Activated CD4-positive, alpha-beta memory T cell treated with anti-CD3 and anti-CD28 coated beads for 36 hours (primary cell): Measurements from ENCODE around the gene CXCR2. TPM values are rescaled to one million over a fixed set of nuclear protein-coding genes. Genes with fewer than 3 reads are reported as not detected.

Source experiments
- CTCF ChIA-PET: fragments of 350-600 bp; sonication (Branson Sonifier 250); formaldehyde crosslinking; loops from one replicate; lab custom pipeline; 2021; ENCODE audit warnings: antibody characterized with exemption, inconsistent platforms; lab: Charles Lee
- POLR2A ChIA-PET: fragments of 350-600 bp; sonication (Branson Sonifier 250); formaldehyde crosslinking; loops from one replicate; lab custom pipeline; 2021; ENCODE audit warnings: antibody characterized with exemption; lab: Charles Lee
- DNase-seq: peaks from one replicate; pipeline ENCODE4 v3.0.0-alpha.2; 2020
- H3K27ac Mint-ChIP-seq: one replicate; pipeline ENCODE4 v1.8.0; 2021; ENCODE audit warnings: mixed read lengths
- H3K27me3 Mint-ChIP-seq: one replicate; pipeline ENCODE4 v1.8.0; 2021; ENCODE audit warnings: mixed read lengths
- H3K36me3 Mint-ChIP-seq: one replicate; pipeline ENCODE4 v1.8.0; 2021; ENCODE audit warnings: mixed read lengths
- H3K4me1 Mint-ChIP-seq: one replicate; pipeline ENCODE4 v1.8.0; 2021; ENCODE audit warnings: low read depth, mixed read lengths
- H3K4me3 Mint-ChIP-seq: one replicate; pipeline ENCODE4 v1.8.0; 2021; ENCODE audit warnings: mild to moderate bottlenecking, mixed read lengths
- H3K9me3 Mint-ChIP-seq: one replicate; pipeline ENCODE4 v1.8.0; 2021; ENCODE audit warnings: mixed read lengths
- intact Hi-C: fragments of 100-400 bp; cut with micrococcal nuclease; formaldehyde crosslinking; loops from one replicate; pipeline ENCODE4 v1.15.1; 2023
- total RNA-seq, 2 experiments: library from RNA; stranded (reverse); gene quantifications; one replicate each; pipeline ENCODE4 v1.2.3, GENCODE V29; 2021

The CXCR2 gene
- total RNA-seq = not detected

DNA sequence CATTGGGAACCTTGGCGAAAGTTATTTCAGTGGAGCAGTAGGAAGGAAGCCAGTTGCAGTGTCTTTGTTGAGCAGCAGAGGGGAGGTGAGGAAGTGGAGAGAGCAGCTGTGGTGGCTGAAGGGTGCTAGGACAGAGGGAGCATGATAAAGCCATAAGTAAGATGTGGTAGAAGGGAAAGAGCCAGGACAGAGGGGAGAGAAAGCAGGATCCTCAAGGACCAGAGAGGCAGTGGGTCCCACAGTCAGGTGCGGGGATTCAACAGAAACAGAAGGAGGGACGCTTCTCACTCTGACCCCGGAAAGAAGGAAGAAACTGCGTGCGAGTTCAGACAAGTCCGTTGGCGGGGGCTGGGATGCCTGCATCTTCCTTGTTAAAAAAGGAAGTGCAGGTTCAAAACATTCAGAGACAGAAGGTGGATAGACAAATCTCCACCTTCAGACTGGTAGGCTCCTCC lies at the start of gene CXCR2:
CXCR2 (plus strand) TSS at position 403 of the 455 bp plus-strand sequence. CDS start 8,774 bp downstream, outside the sequence.
- ChIA-PET POLR2A (no interaction called here), CTCF (no interaction called here)
- H3K27me3 Mint-ChIP-seq = peaks cover 8% of the 10 kb centered on the region
- H3K4me1 Mint-ChIP-seq = peaks cover 9% of the 10 kb centered on the region
- H3K27ac Mint-ChIP-seq = no peak within 1 kb of the TSS
- H3K9me3 Mint-ChIP-seq = peaks cover 17% of the 10 kb centered on the region
- H3K36me3 Mint-ChIP-seq = no peaks in the 10 kb centered on the region
- no peak for DNase-seq
- intact Hi-C loops = no loop called here
- no peak within 1 kb of the TSS for H3K4me3 Mint-ChIP-seq

DNA sequence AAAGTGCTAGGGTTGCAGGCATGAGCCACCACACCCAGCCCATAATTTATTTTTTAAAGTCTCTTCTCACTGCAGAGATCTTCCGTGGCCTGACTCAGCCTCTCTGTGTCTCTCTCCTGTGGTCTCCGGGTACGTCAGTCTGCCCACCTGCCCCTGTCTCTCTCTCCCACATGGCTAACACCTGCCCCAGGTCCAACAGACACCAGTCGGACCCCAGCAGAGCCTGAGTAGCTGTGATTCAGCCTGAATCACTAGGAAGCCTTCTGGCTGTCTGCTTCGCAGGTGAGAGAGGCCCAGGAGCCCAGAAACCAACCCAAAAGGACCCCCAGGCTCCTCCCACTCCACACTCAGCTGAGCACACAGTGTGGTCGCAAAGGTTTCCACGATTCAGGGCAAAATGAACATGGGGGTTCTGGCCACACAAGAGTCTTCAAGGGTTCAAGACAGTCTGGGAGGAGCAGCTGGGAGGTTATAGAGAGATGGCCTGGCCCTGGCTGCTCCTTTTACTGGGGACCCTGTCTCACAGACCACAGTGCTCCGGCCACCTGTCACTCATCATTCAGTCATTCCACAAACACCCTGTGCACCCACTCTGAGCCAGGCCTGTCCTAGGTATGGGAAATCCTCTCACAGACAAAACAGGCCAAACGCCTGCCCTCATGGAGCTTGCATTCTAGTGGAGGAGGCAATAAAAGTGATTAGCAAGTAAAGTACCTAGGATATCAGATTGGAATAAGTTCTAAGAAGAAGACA lies 48.2 kb upstream of the CXCR2 start:
- no peaks in the 10 kb centered on the region for H3K4me1 Mint-ChIP-seq
- no peak overlapping the region for H3K4me3 Mint-ChIP-seq
- DNase-seq = no peak
- ChIA-PET POLR2A (no interaction called here), CTCF (interaction anchor here (1.4 to 2.2 kb wide), 2 partner anchors 9 to 288 kb away, joined by 4 to 6 read pairs; partner anchors contain the start of gene RUFY4)
- H3K36me3 Mint-ChIP-seq = no peaks in the 10 kb centered on the region
- peaks cover 5% of the 10 kb centered on the region for H3K27me3 Mint-ChIP-seq
- H3K27ac Mint-ChIP-seq = no peak overlapping the region
- intact Hi-C loops = no loop called here
- H3K9me3 Mint-ChIP-seq = no peaks in the 10 kb centered on the region

DNA sequence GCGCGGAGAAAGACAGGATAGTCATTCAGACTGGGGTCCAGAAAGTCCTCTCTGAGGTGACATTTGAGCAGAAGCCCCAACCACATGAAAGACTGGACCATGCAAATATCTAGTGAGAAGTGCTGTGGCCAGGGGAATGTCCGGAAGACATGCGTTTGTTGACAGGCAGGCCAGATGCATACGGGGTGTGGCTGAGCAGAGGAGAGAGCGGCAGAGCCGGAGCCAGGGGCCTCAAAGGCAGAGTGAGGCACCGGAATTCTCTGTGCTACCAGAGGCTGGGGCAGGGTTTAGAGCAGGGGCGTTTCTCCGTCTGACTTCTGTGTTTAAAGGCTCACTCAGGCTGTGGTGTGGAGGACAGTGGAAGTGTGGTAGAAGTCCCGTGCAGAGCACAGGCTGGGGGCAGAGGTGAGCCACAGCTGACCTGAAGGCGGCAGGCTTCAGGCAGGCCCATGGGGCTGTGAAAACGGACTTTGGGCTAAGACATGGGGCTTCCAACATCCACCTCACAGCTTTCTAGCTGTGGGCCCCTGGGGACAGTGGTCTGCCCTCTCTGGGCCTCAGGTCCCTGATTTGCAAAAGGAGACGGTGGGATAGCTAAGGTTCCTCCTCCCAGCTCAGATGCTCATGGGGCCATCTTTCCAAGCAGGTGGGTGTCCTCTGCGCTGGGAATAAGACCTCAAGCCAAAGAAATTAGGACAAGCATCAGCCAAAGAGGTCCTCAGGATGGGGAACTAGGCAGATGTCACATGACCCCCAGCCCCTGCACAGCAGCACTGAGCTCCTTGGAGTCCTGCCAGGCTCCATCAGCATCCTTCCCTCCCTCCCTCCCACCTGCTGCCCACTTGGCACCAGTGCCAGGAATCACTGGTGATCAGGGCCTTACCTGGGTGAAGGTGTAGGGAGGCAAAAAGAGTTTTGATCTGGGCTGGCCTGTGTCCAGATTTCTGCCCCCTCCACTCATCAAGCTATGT lies 45.6 kb upstream of the CXCR2 start:
- no peaks in the 10 kb centered on the region for H3K4me1 Mint-ChIP-seq
- H3K9me3 Mint-ChIP-seq = no peaks in the 10 kb centered on the region
- ChIA-PET POLR2A (no interaction called here), CTCF (interaction anchor here (1.1 to 2.2 kb wide), 3 partner anchors 11 to 291 kb away, joined by 3 to 6 read pairs (median 6); partner anchors contain the start of gene RUFY4)
- no peak for DNase-seq
- no peak overlapping the region for H3K4me3 Mint-ChIP-seq
- intact Hi-C loops = no loop called here
- no peak overlapping the region for H3K27ac Mint-ChIP-seq
- H3K27me3 Mint-ChIP-seq = no peaks in the 10 kb centered on the region
- H3K36me3 Mint-ChIP-seq = no peaks in the 10 kb centered on the region

DNA sequence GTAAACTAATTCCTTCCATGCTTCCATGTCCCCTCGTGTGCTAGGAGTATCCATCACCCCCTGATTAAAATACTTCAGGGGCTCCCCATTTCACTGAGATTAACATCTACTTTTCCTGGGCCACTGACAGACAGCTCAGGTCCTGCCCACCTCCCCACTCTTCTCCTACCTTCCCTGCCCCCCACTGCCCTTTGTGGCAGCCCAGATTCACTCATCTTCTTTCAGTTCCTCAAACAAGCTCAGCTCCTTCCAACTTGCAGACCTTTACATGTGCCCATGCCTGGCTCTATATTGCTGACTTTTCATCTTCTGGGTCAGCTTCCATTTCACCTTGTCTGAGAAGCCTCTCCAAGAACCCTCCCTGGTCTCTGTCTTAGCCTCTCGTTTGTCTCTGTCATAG lies 44.8 kb upstream of the CXCR2 start:
- H3K27me3 Mint-ChIP-seq = no peaks in the 10 kb centered on the region
- peaks cover under 1% of the 10 kb centered on the region for H3K36me3 Mint-ChIP-seq
- intact Hi-C loops = no loop called here
- H3K4me3 Mint-ChIP-seq = no peak overlapping the region
- H3K9me3 Mint-ChIP-seq = peaks cover 3% of the 10 kb centered on the region
- DNase-seq = no peak
- H3K27ac Mint-ChIP-seq = no peak overlapping the region
- no peaks in the 10 kb centered on the region for H3K4me1 Mint-ChIP-seq
- ChIA-PET CTCF (interaction anchor here (1.4 kb wide), 1 partner anchor 12 kb away, joined by 6 read pairs; the partner anchor contains the start of gene RUFY4), POLR2A (no interaction called here)

DNA sequence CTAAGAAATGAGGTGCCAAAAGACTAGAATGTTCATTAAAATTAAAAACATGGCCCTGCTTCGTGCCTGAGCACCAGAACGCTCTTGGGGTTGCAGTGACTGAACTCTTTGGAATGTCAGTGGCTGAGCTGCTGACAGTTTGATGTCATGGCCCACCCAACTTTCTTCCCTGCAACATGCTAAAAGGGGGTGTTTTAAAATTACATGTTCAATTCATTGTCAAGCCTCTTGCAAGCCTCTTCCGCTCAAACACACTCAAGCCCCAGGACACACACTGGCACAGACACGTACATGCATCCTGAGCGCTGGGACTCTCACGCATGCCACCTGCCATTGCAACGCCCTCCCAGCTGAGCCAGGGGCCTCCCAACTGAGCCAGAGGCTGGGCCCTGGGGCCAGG lies 44.1 kb upstream of the CXCR2 start:
- H3K4me1 Mint-ChIP-seq = no peaks in the 10 kb centered on the region
- H3K27ac Mint-ChIP-seq = no peak overlapping the region
- no peak for DNase-seq
- intact Hi-C loops = no loop called here
- peaks cover 4% of the 10 kb centered on the region for H3K36me3 Mint-ChIP-seq
- POLR2A ChIA-PET = no interaction called here
- H3K4me3 Mint-ChIP-seq = no peak overlapping the region
- H3K9me3 Mint-ChIP-seq = peaks cover 9% of the 10 kb centered on the region
- CTCF ChIA-PET = interaction anchor here (1.4 kb wide), 1 partner anchor 13 kb away, joined by 6 read pairs; the partner anchor contains the start of gene RUFY4
- H3K27me3 Mint-ChIP-seq = no peaks in the 10 kb centered on the region

DNA sequence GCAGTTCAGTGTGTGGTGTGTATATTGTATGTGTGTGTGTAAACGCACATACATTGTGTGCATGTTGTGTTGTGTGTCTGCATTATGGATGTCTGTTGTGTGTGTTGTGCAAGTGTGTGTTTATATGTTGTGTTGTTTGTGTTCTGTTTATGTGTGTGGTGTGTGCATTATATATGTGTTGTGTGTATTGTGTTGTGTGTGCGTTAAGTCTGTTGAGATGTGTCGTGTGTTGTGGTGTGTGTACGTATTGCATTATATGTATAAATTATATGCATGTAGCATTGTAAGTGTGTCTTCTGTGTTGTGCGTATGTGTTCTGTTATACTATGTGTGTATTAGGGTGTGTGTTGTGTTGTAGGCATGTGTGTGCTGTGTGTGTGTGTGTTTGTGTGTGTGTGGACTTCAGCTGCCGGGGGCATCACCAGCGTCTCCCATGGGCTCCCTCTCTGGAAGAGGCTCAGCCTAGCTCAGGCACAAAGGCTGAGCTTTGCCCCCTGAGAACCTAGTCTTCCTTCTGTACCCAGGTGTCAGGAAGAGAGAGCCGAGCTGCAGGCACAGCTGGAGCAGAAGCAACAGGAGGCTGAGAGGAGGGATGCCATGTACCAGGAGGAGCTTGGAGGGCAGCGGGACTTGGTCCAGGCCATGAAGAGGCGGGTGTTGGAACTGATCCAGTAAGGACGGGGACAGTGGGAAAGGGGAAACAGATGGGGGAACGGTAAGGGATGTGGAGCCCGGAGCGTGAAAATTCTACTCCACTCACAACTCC lies 43.1 kb upstream of the CXCR2 start:
- POLR2A ChIA-PET = no interaction called here

DNA sequence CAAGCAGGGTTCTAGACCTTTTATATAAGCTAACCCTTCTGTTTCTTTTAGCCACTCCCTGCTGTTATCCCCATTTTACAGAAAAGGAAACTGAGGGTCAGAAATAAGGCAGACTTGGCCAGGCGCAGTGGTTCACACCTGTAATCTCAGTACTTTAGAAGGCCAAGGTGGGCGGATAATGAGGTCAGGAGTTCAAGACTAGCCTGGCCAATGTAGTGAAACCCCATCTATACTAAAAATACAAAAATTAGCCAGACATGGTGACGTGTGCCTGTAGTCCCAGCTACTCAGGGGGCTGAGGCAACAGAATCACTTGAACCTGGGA lies 42.5 kb upstream of the CXCR2 start:
- Mint-ChIP-seq H3K9me3 (peaks cover 10% of the 10 kb centered on the region), H3K36me3 (peaks cover 4% of the 10 kb centered on the region), H3K4me3 (no peak overlapping the region), H3K27me3 (no peaks in the 10 kb centered on the region), H3K4me1 (no peaks in the 10 kb centered on the region), H3K27ac (no peak overlapping the region)
- CTCF ChIA-PET = interaction anchor here (1.4 kb wide), 1 partner anchor 10 kb away, joined by 3 read pairs; no protein-coding TSS in a partner anchor
- DNase-seq = no peak
- POLR2A ChIA-PET = no interaction called here
- intact Hi-C loops = no loop called here

More for the DNA sequence above, 43.1 kb upstream of the CXCR2 start:
- H3K4me3 Mint-ChIP-seq = no peak overlapping the region
- H3K27me3 Mint-ChIP-seq = no peaks in the 10 kb centered on the region
- no peak for DNase-seq
- H3K36me3 Mint-ChIP-seq = peaks cover 4% of the 10 kb centered on the region
- peaks cover 10% of the 10 kb centered on the region for H3K9me3 Mint-ChIP-seq
- H3K27ac Mint-ChIP-seq = no peak overlapping the region
- intact Hi-C loops = no loop called here
- H3K4me1 Mint-ChIP-seq = no peaks in the 10 kb centered on the region
- CTCF ChIA-PET = interaction anchor here (1.4 kb wide), 1 partner anchor 9 kb away, joined by 3 read pairs; no protein-coding TSS in a partner anchor

DNA sequence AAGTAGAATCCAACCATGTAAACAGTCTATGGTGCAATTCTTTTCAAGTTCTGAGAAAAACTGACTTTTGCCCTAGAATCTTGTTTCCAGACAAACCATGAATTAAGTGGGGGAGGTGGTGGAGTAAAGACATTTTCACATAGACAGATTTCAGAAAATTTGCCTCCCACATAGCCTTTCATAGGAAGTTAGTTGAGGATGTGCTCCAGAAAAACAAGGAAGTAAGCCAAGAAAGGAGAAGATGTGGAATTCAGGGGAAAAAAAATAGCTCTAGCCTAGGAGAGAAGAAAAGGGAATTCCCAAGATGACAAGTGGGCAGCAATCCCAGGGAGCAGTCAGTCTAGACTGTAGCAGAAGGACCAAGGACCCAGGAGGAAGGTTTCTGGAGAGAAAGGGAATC lies 39.4 kb upstream of the CXCR2 start:
- Mint-ChIP-seq H3K4me3 (no peak overlapping the region), H3K4me1 (no peaks in the 10 kb centered on the region), H3K27me3 (no peaks in the 10 kb centered on the region), H3K27ac (no peak overlapping the region), H3K9me3 (peaks cover 10% of the 10 kb centered on the region), H3K36me3 (peaks cover 4% of the 10 kb centered on the region)
- DNase-seq = no peak
- intact Hi-C loops = no loop called here
- ChIA-PET POLR2A (no interaction called here), CTCF (interaction anchor here (0.9 kb wide), 1 partner anchor 12 kb away, joined by 3 read pairs; no protein-coding TSS in a partner anchor)

DNA sequence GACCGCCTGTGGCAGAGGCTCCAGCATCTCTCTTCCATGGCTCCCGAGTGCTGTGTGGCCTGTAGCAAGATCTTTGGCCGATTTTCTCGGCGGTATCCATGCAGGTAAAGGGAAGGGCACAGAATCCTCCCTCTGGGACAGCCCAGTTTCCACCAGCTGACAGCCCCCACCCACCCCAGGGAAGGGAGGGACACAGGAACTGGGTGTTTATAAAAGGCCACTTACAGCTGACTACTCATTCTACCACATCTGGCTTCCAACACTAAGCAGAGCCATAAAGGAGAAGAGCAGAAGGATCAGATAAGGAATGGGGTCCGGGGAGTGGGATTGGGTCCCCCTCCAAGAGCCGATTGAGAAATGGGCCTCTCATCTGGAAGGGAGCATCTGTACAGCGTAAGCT lies 36.6 kb upstream of the CXCR2 start:
- ChIA-PET CTCF (no interaction called here), POLR2A (no interaction called here)
- no peak for DNase-seq
- Mint-ChIP-seq H3K4me3 (no peak overlapping the region), H3K4me1 (no peaks in the 10 kb centered on the region), H3K36me3 (peaks cover 4% of the 10 kb centered on the region), H3K9me3 (peaks cover 10% of the 10 kb centered on the region), H3K27me3 (no peaks in the 10 kb centered on the region), H3K27ac (no peak overlapping the region)
- intact Hi-C loops = no loop called here

DNA sequence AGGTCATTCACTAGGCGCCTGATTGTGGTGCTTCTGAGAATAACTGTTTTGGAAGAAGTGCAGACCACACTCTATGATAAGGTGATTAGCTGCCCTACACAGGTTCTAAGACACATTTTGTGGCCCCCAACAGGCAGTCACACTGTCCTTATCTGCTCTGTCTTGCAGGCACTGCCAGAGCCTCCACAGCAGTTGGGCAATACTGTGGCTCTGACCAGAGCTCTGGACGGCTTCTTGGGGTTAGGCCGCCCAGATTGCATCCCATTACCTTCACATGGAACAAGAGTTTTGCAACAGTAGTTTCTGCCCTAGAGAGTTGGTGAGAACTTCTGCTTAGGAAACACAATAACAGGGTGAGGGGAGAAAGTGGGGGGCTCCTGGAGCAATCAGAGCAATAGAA lies 34.1 kb upstream of the CXCR2 start:
- no peak overlapping the region for H3K4me3 Mint-ChIP-seq
- H3K27me3 Mint-ChIP-seq = no peaks in the 10 kb centered on the region
- intact Hi-C loops = no loop called here
- H3K36me3 Mint-ChIP-seq = no peaks in the 10 kb centered on the region
- no peak for DNase-seq
- H3K9me3 Mint-ChIP-seq = peaks cover under 1% of the 10 kb centered on the region
- ChIA-PET CTCF (no interaction called here), POLR2A (no interaction called here)
- H3K4me1 Mint-ChIP-seq = no peaks in the 10 kb centered on the region
- H3K27ac Mint-ChIP-seq = no peak overlapping the region

DNA sequence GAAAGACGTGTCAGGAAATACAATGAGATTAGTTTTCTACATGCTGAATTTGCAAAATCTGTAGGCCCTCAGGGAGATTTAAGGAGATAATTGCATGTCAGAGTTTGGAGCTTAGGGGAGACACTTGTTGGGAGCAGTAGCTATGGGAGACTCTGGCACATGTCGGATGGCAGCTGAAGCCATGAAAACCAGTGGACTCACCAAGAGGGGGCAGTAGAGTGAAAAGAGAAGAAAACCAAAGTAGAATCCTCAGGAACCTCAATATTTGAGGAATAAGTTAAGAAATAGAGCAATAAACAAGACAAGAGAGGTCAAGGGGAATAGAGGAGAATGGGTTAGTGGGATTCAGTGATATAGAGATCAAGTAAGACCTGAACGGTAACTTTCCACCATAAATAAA lies 31.9 kb upstream of the CXCR2 start:
- intact Hi-C loops = no loop called here
- H3K4me1 Mint-ChIP-seq = no peaks in the 10 kb centered on the region
- H3K9me3 Mint-ChIP-seq = no peaks in the 10 kb centered on the region
- H3K36me3 Mint-ChIP-seq = no peaks in the 10 kb centered on the region
- DNase-seq = no peak
- CTCF ChIA-PET = interaction anchor here (1.1 kb wide), 1 partner anchor 25 kb away, joined by 3 read pairs; no protein-coding TSS in a partner anchor
- peaks cover 1% of the 10 kb centered on the region for H3K27me3 Mint-ChIP-seq
- H3K4me3 Mint-ChIP-seq = no peak overlapping the region
- POLR2A ChIA-PET = no interaction called here
- H3K27ac Mint-ChIP-seq = no peak overlapping the region
